Endothelial cell of umbilical vein (primary cell): ENCODE measurements around the gene RMRP. TPM values are rescaled to one million over a fixed set of nuclear protein-coding genes. Genes with fewer than 3 reads are reported as not detected.

Experiments used
- BruUV-seq: library from RNA; stranded (reverse); fragments of 400-500 nt; replicated peaks from 2 replicates; lab custom pipeline; 2021; lab: Mats Ljungman, UMichigan
- CTCF ChIA-PET: fragments of 300-600, 350-600 bp; sonication (Branson Sonifier 250); formaldehyde crosslinking; loops from one replicate; lab custom pipeline; 2021; ENCODE audit warnings: antibody characterized with exemption, inconsistent platforms; lab: Charles Lee
- POLR2A ChIA-PET: fragments of 300-600, 350-600 bp; sonication (Branson Sonifier 250); formaldehyde crosslinking; loops from one replicate; lab custom pipeline; 2021; ENCODE audit warnings: antibody characterized with exemption, inconsistent platforms; lab: Charles Lee
- DNase-seq: peaks from one replicate; pipeline ENCODE4 v3.0.0-alpha.2; 2011; ENCODE audit warnings: low read depth, low spot score
- FAIRE-seq: peaks from 2 replicates; lab custom pipeline; 2011; peaks lifted over from hg19 to GRCh38; lab: Jason Lieb, UNC
- H2AFZ ChIP-seq: 2 replicates; pipeline ENCODE4 v1.6.0; 2012; ENCODE audit warnings: low read depth, low read length, control low read depth, inconsistent platforms
- H3K27ac ChIP-seq: 2 replicates; pipeline ENCODE4 v1.5.1; 2011; ENCODE audit warnings: low read depth, mild to moderate bottlenecking, control low read depth, low read length, moderate library complexity; ENCODE audit not compliant: insufficient read depth
- H3K27me3 ChIP-seq, 2 experiments: 2 replicates each; pipeline versions ENCODE4 v1.6.0 to v1.6.1; 2011; ENCODE audit warnings: low read length in 2 of 2, mixed read lengths in 1 of 2; ENCODE audit not compliant: control insufficient read depth in 2 of 2, insufficient read depth in 2 of 2
- H3K36me3 ChIP-seq, 2 experiments: 2 replicates in 1 of 2; 3 replicates in 1 of 2; pipeline ENCODE4 v1.5.1; 2011; ENCODE audit warnings: low read length in 2 of 2, mild to moderate bottlenecking in 1 of 2, moderate library complexity in 1 of 2; ENCODE audit not compliant: control insufficient read depth in 2 of 2, insufficient read depth in 2 of 2; ENCODE audit errors: extremely low read depth in 1 of 2
- H3K4me1 ChIP-seq: 3 replicates; pipeline ENCODE4 v1.5.1; 2011; ENCODE audit warnings: mild to moderate bottlenecking, low read length; ENCODE audit not compliant: control insufficient read depth, insufficient read depth; ENCODE audit errors: extremely low read depth
- H3K4me2 ChIP-seq: 2 replicates; pipeline ENCODE4 v1.6.1; 2011; ENCODE audit warnings: low read length, control low read depth, mixed read lengths; ENCODE audit not compliant: insufficient read depth
- H3K4me3 ChIP-seq, 3 experiments: fragments of 200-600 bp in 1 of 3; sonication (generic), shearing (Covaris generic) in 1 of 3; replicated peaks in 1 of 3; 2 replicates each; pipeline ENCODE4 v1.5.1; 2011 to 2016; ENCODE audit warnings: control low read depth in 3 of 3, low read length in 3 of 3, mild to moderate bottlenecking in 2 of 3, inconsistent platforms in 1 of 3, low read depth in 1 of 3, moderate library complexity in 1 of 3; ENCODE audit not compliant: insufficient read depth in 1 of 3
- H3K79me2 ChIP-seq: 2 replicates; pipeline ENCODE4 v1.6.0; 2012; ENCODE audit warnings: low read length, inconsistent platforms; ENCODE audit not compliant: control insufficient read depth, insufficient read depth
- H3K9ac ChIP-seq: replicated peaks from 2 replicates; pipeline ENCODE3; 2011; ENCODE audit warnings: low read length, control low read depth; ENCODE audit not compliant: insufficient read depth; ENCODE audit errors: extremely low read depth
- H3K9me1 ChIP-seq: replicated peaks from 3 replicates; pipeline ENCODE4 v1.6.0; 2011; ENCODE audit warnings: mild to moderate bottlenecking, low read length; ENCODE audit not compliant: control insufficient read depth, insufficient read depth; ENCODE audit errors: extremely low read depth
- H3K9me3 ChIP-seq: replicated peaks from 2 replicates; pipeline ENCODE4 v1.5.1; 2012; ENCODE audit warnings: low read length, inconsistent platforms; ENCODE audit not compliant: control insufficient read depth, insufficient read depth
- H4K20me1 ChIP-seq: replicated peaks from 2 replicates; pipeline ENCODE3; 2011; ENCODE audit warnings: mild to moderate bottlenecking, low read length; ENCODE audit not compliant: control insufficient read depth, insufficient read depth; ENCODE audit errors: extremely low read depth
- EZH2 ChIP-seq: IDR thresholded peaks from 2 replicates; pipeline ENCODE4 v1.6.1; 2012; ENCODE audit warnings: borderline replicate concordance, low read depth, mild to moderate bottlenecking, moderate library complexity, low read length, inconsistent platforms; ENCODE audit not compliant: severe bottlenecking
- FOS ChIP-seq: IDR thresholded peaks from 2 replicates; pipeline ENCODE4 v1.6.1; 2011; ENCODE audit warnings: mild to moderate bottlenecking, low read length, moderate library complexity, borderline replicate concordance; ENCODE audit not compliant: insufficient read depth
- GATA2 ChIP-seq: IDR thresholded peaks from 2 replicates; pipeline ENCODE4 v1.7.0; 2011; ENCODE audit warnings: low read depth, mild to moderate bottlenecking, moderate library complexity, mixed read lengths, low read length; ENCODE audit not compliant: insufficient read length, insufficient read depth
- JUN ChIP-seq: IDR thresholded peaks from 2 replicates; pipeline ENCODE4 v1.6.1; 2011; ENCODE audit warnings: borderline replicate concordance, low read depth; ENCODE audit not compliant: insufficient read length, insufficient read depth
- MYC ChIP-seq: IDR thresholded peaks from one replicate; pipeline ENCODE4 v1.6.1; 2011; ENCODE audit warnings: mild to moderate bottlenecking, low read depth, low read length
- POLR2A ChIP-seq: IDR thresholded peaks from 2 replicates; pipeline ENCODE4 v1.6.1; 2012; ENCODE audit warnings: low read depth, mild to moderate bottlenecking, control low read depth, low read length
- POLR2AphosphoS5 ChIP-seq: IDR thresholded peaks from 2 replicates; pipeline ENCODE4 v1.6.1; 2012; ENCODE audit warnings: low read depth, mild to moderate bottlenecking, control low read depth, low read length, moderate library complexity; ENCODE audit not compliant: insufficient read depth
- dilution Hi-C: fragments of 300-500 bp; cut with MboI; formaldehyde crosslinking; loops from one replicate; pipeline ENCODE4 v1.15.0; 2019; ENCODE audit warnings: low sequenced_read_pairs; ENCODE audit not compliant: extremely low pct_ligation_motif_present
- intact Hi-C: fragments of 100-400 bp; cut with micrococcal nuclease; formaldehyde crosslinking; loops from one replicate; pipeline ENCODE4 v1.10.0; 2022
- polyA plus RNA-seq, 4 experiments: library from polyadenylated mRNA; depleted of rRNA in 3 of 4; stranded (reverse) in 3 of 4; unstranded in 1 of 4; fragments of >200 nt; gene quantifications; 2 replicates each; pipeline versions ENCODE4 v1.2.1 to v1.2.3, GENCODE V29; 2011 to 2012; ENCODE audit warnings: missing spikeins in 1 of 4
- total RNA-seq: library from RNA; stranded (reverse); gene quantifications from 2 replicates; pipeline ENCODE4 v1.2.3, GENCODE V29; 2021
- TF ChIP-seq, protein P1 (sequence below): IDR thresholded peaks from 2 replicates; pipeline ENCODE4 v1.6.1; 2011; ENCODE audit not compliant: insufficient read depth, insufficient read length
- TF ChIP-seq, protein P2 (sequence below), 2 donors: IDR thresholded peaks; 1 replicate in 1 of 2; 2 replicates in 1 of 2; pipeline ENCODE4 v1.5.1; 2011; ENCODE audit warnings: low read length in 2 of 2, mild to moderate bottlenecking in 2 of 2, moderate library complexity in 2 of 2, control low read depth in 1 of 2, inconsistent platforms in 1 of 2, low read depth in 1 of 2; ENCODE audit not compliant: insufficient read depth in 1 of 2; ENCODE audit errors: extremely low read depth in 1 of 2

RMRP gene
- total and polyA plus RNA-seq, 2 donors (not counting 3 experiments of a cell fraction or from before 2014, with no cell fraction given), result 19,118 TPM; not detected in 1

DNA sequence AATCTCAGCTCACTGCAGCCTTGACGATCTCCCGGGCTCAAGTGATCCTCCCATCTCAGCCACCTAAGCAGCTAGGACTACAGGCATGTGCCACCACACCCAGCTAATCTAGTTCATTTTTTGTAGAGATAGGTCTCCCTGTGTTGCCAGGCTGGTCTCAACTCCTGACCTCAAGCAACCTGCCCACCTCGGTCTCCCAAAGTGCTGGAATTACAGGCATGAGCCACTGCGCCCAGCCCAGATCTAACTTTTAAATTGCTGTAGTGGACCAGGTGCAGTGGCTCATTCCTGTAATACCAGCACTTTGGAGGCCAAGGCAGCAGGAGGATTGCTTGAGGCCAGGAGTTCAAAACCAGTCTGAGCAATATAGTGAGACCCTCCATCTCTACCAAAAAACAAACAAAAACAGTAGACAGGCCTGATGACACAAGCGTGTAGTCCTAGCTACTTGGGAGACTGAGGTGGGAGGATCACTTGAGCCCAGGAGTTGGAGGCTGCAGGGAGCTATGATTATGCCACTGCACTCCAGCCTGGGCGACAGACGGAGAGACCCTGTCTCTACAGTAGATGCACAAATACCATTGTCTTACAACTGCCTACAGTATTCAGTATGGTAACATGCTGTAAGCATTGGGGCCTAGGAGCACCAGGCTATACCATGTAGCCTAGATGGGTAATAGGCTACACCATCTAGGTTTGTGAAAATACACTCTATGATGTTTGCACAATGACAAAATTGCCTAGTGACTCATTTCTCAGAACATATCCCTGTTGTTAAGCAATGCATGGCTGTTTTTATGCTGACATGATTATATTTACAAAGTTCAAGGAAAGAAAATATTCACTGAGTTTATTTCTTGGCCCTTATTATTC is 5.6 kb downstream of the RMRP start:
- H3K9me1 ChIP-seq, result no peaks in the 10 kb centered on the region
- dilution Hi-C loops, result no loop called here
- FAIRE-seq, result peak; percentile 49
- TF ChIP-seq EZH2, result no peak
- no peak for TF ChIP-seq JUN
- TF ChIP-seq, protein P1, sequence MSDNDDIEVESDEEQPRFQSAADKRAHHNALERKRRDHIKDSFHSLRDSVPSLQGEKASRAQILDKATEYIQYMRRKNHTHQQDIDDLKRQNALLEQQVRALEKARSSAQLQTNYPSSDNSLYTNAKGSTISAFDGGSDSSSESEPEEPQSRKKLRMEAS, result no peak
- TF ChIP-seq POLR2AphosphoS5, result no peak
- no peak for TF ChIP-seq POLR2A
- TF ChIP-seq FOS, result no peak
- no peak for TF ChIP-seq MYC
- TF ChIP-seq, protein P2, sequence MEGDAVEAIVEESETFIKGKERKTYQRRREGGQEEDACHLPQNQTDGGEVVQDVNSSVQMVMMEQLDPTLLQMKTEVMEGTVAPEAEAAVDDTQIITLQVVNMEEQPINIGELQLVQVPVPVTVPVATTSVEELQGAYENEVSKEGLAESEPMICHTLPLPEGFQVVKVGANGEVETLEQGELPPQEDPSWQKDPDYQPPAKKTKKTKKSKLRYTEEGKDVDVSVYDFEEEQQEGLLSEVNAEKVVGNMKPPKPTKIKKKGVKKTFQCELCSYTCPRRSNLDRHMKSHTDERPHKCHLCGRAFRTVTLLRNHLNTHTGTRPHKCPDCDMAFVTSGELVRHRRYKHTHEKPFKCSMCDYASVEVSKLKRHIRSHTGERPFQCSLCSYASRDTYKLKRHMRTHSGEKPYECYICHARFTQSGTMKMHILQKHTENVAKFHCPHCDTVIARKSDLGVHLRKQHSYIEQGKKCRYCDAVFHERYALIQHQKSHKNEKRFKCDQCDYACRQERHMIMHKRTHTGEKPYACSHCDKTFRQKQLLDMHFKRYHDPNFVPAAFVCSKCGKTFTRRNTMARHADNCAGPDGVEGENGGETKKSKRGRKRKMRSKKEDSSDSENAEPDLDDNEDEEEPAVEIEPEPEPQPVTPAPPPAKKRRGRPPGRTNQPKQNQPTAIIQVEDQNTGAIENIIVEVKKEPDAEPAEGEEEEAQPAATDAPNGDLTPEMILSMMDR (IDR thresholded peaks at IDR 0.05; ENCODE audit: extremely low read depth in 1 of 2, insufficient read depth in 1 of 2, low read depth in 1 of 2, low read length in 2 of 2), result no peak
- no peak for TF ChIP-seq GATA2
- no peak overlapping the region for H2AFZ ChIP-seq
- POLR2A ChIA-PET, result no interaction called here
- no peak overlapping the region for H3K9ac ChIP-seq
- CTCF ChIA-PET, result no interaction called here
- no peak overlapping the region for H3K27ac ChIP-seq
- H3K4me1 ChIP-seq, result no peaks in the 10 kb centered on the region
- no peaks in the 10 kb centered on the region for H3K36me3 ChIP-seq
- no peaks in the 10 kb centered on the region for H4K20me1 ChIP-seq
- H3K4me3 ChIP-seq, result no peak overlapping the region
- intact Hi-C loops, result no loop called here
- no peak overlapping the region for H3K4me2 ChIP-seq
- DNase-seq, result no peak
- no peaks in the 10 kb centered on the region for H3K9me3 ChIP-seq
- no TSS peak for BruUV-seq
- peaks cover 0 to 2% of the 10 kb centered on the region in 2 experiments for H3K27me3 ChIP-seq
- no peaks in the 10 kb centered on the region for H3K79me2 ChIP-seq
